ENCODE results near the gene CMKLR1. TPM values are rescaled to one million over a fixed set of nuclear protein-coding genes. Genes with fewer than 3 reads are reported as not detected.

CMKLR1 gene
- polyA plus RNA-seq, 4 donors, result 4.3 to 5.4 (median 4.9) TPM

DNA sequence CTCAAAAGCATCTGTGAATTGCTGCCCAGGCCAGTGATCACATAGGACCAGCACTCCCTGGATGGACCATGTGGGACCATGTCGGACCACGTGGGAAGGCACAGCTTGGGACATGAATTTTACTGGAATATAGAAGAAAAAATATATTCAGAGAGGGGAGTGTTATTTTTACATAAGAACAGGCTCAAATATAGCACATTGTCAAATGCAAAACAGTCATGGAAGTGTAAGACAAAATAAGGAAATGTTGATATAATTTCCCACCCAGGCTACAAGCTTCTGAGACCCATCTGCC lies 68.3 kb downstream of the CMKLR1 start:
- DNase-seq (ENCODE audit: low read depth in 4 of 4, low spot score in 3 of 4), result no peak

DNA sequence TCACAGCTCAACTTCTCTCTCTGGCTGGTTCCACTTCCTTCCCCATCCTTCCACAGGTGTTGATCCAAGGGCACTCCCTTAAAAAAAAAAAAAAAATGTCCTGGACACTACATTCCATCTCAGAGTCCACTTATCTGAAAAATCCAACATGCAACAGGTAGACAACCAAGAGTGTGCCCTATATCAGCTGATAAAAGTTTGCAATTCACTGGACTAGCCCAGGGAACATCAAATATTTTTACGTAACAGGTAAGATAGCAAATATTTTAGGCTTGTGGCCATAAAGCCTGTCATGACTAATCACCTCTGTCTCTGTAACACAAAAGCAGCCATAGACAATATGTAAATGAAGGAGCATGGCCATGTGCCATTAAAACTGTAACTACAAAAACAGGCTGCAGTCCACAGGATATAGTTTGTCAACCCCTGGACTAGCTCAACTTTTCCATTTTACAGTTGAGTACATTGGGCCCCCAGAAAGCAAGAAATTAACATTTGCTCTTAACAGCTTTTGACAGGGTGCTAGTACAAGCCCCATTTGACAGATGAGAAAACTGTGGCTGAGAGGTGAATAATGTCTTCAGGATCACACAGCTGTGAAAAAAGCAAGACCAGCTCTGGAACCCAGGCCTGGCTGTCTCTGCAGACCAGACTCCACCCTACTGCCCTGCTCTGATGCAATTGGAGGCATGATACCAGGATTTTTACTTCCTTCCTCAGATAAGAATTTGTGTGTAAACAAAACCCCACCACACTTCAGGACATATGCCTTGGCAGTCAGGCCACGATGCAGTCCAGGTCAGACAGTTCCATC lies 68.9 kb downstream of the CMKLR1 start:
- no peak for DNase-seq (ENCODE audit: low read depth in 4 of 4, low spot score in 3 of 4)

DNA sequence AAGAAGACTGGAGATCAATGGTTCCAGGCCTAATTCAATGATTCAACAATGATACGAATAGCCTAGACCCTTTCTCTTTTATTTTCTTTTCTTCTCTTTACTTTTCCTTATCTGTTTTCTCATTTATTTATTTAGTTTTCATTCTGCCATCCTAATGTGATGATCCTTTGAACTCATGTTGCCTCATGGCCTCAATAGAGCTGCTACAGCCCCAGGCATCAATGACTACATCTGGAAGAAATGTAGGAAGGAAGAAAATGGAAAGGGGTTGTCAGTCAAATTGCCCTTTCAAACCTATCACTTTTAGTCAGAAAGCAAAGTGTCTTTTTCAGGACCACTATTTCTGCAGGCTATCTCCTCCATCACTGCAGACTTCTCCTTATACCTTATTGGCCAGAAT lies 69.9 kb downstream of the CMKLR1 start:
- DNase-seq (ENCODE audit: low read depth in 4 of 4, low spot score in 3 of 4), result no peak

DNA sequence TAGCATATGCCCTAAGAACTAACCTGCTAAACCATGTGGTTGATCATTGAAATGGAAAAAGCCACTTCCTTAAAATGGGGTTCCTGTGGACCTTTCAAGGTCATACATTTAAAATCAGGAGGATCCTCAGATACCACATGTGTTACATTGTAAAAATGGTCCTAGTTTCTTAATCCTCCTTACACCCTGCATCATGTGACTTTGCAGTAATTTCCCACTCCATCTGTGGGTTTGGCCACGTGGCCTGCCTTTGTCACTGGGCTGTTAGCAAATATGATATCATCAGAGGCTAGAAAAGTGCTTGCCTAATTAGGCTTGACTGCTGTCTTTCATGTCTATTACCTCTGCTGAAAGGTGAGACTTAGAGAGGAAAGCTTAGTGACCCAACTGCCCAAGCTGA lies 70.7 kb downstream of the CMKLR1 start:
- no peak for DNase-seq (ENCODE audit: low read depth in 4 of 4, low spot score in 3 of 4)

DNA sequence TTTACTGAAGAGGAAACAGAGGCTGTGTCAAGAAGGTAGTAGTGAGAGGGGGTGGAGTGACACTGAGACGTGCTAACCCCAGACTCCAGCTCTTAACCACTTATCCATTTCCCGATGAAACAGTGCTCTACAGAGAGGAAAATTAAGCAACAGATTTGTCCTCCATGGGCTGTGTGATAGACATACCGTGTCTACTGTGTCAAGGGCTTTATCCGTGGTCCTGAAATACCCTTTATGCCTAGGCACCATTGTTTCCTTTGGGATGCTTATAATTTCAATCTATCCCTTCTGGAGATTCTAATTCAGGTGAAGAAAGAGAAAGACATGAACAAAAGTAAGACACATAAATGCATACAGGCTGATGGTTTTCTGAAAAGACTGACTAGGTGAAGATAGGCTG lies 71.7 kb downstream of the CMKLR1 start:
- no peak for DNase-seq (ENCODE audit: low read depth in 4 of 4, low spot score in 3 of 4)

DNA sequence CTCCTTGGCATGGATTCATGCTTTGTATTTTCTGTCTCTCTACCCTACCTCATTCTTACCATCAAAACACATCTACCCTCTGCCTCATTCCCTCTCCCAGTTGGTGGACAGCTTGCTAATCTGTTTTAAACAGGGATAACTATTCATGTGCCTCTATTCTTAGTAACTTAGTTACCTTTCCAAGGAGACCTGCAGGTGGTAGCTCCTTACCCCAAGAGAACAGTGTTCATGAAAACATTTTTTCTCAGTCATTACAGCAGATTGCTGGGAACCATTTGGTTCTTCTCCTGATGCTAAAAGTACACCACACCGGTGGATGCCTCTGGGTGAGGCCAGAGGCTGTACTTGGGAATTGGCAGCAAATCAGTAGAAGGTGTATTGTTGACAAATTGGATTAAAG lies 73.0 kb downstream of the CMKLR1 start:
- DNase-seq (ENCODE audit: low read depth in 4 of 4, low spot score in 3 of 4), result no peak

DNA sequence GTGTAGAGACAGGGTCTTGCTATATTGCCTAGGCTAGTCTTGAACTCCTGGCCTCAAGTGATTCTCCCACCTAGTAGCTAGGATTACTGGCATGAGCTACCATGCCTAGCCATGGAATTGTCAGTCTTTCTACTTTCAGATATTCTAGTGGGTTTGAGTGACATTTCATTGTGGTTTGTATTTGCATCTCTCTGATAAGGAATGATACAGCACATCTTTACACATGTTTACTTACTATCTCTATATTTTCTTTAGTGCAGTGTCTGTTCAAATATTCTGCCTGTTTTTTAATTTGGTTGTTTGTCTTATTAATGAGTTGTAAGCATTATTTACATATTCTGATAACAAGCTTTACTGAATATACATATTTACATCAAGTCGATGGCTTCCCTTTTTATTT lies 73.6 kb downstream of the CMKLR1 start:
- no peak for DNase-seq (ENCODE audit: low read depth in 4 of 4, low spot score in 3 of 4)

DNA sequence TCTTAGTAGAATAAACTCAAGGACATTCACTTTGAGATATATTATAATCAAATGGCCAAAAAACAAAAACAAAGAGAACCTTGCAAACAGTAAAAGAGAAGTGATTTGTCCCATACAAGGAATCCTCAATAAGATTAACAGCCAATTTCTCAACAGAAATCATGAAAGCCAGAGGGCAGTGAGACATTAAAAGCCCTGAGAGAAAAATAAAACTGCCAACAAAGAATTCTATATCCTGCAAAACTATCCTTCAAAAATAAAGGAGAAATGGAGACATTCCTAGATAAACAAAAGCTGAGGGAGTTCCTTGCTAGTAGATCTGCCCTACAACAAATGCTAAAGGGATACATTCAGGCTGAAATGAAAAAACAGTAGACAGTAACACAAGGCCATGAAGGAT lies 78.1 kb downstream of the CMKLR1 start:
- no peak for DNase-seq (ENCODE audit: low read depth in 4 of 4, low spot score in 3 of 4)

DNA sequence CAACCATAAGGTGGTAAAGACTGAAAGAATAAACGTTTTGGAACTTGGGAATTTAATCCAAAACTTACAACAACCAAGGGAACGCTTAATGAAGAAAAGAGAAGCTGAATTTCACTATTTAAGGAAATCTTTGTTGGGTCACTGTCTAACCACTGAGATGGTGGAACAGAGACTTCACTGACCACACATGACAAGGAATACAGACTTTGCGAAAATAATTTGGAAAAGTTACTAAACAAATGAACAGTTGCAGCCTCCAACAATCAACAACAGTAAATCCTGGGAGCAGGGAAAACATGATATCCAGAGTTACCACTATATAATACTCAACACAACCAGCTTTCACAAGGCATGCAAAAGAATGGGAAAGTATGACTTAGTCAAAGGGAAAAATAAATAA lies 79.1 kb downstream of the CMKLR1 start:
- DNase-seq (ENCODE audit: low read depth in 4 of 4, low spot score in 3 of 4), result no peak

DNA sequence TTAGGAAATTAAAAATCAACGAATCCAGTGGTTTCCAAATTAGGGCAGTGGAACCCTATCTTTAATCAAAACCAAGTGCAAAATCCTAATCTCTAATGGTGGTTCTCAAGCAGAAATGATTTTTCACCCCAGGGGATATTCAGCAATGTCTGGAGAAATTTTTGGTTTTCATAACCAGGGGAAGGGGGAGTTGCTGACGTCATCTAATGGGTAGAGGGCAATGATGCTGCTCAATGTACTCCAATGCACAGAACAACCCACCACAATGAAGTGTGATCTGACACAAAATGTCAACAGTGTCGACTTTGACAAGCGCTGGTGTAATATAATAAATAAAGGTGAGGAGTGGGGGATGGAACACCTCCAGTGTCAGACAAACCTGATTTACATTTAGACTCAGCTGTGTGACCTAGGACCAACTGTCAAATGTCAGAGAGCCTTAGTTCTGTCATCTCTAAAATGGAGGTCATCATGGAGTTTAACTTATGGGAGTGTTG lies 81.5 kb downstream of the CMKLR1 start:
- no peak for DNase-seq (ENCODE audit: low read depth in 4 of 4, low spot score in 3 of 4)

DNA sequence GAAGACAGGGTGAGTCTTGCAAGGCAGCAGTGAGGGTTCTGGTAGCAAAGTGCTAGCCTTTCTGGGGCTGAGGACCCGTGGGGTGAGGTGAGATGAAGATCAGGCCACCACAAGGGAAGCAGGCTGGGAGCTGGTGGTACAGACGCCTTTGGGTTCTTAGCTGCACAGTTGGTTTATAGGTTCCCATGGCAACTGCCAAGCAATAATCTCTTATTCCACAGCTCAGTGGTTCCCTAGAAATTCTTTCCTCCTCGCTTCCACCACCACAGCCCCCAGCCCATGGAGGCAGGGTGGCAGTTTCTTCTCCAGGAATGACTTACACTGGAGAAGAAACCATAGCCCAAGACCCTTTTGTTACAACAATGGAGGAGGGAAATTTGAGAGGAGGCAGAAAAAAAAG lies 82.1 kb downstream of the CMKLR1 start:
- no peak for DNase-seq (ENCODE audit: low read depth in 4 of 4, low spot score in 3 of 4)

DNA sequence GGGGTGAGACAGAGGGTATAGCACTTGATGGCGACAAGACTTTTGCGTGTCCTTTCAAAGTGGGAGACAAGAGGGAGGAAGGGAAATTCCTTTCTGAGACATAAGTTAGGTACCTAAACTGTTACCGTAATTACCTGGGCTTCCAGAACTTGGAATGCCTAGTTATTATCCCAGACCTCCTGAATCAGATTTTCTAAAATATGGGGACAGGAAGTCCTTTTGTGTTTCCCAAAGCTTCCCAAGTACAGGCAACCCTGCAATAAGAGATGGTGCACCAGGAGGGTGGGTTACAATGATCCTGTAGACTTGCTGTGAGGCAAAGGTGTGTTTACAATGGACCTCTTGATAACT lies 83.9 kb downstream of the CMKLR1 start:
- DNase-seq (ENCODE audit: low read depth in 4 of 4, low spot score in 3 of 4), result no peak

DNA sequence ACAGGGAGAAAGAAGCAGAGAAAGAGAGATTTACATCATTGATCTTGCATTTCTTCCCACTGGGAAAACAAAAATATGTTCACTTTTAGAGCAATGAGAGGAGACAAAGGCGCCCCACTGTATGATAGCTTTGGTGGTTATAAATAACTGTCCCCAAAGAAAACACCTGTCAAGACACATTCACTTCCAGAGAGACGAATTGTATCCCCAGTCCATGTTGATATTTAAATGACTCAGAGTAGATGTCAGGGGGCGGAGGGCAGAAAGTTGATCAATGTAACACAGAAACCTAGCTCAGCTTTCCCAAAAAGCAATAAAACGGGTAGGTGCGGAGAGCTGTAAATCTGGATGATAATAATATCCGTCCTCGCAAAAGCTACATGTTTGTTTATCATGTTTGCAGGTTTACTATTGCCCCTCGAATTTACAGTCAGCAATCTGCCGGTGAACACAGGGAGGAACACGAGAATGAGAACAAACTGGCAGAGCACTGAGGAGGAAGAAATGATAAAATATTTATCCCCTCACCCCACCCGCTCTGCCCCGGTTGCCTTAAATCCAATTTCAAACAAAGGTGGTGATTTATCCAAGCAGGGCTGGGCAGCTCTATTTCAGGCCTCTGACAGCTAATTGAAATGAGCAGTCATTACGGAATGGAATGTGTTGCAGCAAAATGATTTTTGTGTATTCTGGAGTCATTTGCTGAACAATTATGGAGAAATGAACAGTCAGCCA lies 84.4 kb downstream of the CMKLR1 start:
- DNase-seq (ENCODE audit: low read depth in 4 of 4, low spot score in 3 of 4), result no peak

DNA sequence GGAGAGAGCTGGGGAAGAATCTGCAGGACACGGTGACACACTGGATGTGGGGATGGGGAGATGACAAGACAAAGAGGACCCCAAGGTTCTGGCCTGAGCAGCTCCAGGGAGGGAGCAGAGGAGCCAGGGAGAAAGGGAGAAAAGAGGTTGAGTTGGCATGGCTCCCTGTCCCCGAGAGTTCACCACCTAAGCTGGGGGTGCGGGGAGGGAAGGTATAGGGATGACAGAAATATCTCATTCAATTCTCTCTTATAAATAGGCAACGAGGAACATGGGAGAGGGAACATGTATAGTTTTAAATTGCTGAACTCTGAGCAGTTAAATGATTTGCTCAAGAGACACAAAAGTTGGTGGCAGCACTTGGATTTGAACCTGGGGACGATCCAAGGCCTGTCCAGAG lies 85.1 kb downstream of the CMKLR1 start:
- no peak for DNase-seq (ENCODE audit: low read depth in 4 of 4, low spot score in 3 of 4)

DNA sequence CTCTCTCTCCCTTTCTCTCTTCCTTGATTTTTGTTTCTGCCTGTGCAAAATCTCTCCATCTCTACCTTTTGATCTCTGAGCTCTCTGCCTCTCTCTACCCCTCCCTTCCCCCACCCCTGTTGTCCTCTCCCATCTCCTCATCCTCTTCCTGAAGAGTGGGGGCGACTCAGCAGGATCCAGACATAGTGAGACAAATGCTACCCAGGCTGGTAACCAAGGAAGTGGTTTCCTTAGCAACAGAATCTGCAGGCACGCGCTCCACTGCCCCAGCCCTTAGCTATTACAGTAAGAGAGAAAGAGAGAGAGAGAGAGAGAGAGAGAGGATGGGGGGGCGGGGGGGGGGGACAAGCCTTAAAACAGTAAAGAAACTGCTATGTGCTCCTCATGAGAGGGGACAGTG lies 85.6 kb downstream of the CMKLR1 start:
- DNase-seq (ENCODE audit: low read depth in 4 of 4, low spot score in 3 of 4), result no peak

DNA sequence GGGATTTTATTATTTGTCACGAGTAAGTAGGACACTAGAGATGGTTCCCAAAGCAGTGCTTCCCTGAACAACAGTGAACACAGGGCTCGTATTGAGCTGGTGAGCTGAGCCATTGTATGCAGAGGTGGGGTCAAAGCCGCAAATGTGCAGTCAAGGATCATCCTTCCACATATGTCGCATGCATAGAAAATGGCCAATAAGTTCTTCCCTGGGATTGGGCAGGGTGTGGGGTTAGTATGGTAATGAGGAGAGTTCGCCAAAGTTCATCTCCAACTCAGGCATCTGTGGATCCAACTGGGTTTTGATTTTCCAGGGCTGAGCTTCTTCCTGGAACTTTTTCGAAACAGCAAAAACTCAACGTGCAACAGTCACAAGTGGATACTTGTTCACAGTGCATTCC lies 86.6 kb downstream of the CMKLR1 start:
- DNase-seq (ENCODE audit: low read depth in 4 of 4, low spot score in 3 of 4), result no peak

DNA sequence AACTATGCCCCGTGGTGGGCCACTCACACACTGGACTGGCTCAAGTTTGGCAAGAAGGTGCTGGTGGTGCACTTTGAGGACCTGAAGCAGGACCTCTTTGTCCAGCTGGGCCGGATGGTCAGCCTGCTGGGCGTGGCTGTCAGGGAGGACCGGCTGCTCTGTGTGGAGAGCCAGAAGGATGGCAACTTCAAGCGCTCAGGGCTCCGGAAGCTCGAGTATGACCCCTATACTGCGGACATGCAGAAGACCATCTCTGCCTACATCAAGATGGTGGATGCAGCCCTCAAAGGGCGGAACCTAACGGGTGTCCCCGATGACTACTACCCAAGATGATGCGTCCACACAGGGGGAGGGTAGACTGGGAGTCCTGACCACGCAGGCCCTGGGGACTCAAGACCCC lies 91.1 kb downstream of the CMKLR1 start:
- no peak for DNase-seq (ENCODE audit: low read depth in 4 of 4, low spot score in 3 of 4)

DNA sequence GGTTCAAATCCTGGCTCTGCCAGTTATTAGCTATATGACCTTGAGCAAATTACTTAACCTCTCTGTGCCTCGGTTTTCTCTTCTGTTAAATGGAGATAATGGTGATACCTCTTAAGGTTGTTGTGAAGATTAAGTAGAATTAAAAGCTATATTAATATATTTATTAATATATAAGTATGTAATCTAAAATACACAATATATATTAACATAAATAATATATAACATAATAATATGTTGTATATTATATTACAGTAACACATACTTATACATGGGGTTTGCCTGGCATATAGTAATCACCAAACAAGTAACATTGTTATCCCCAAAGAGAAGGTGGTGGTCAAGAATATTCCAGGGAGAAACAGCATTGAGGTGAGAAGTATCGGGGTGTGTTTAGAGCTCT lies 92.0 kb downstream of the CMKLR1 start:
- no peak for DNase-seq (ENCODE audit: low read depth in 4 of 4, low spot score in 3 of 4)

DNA sequence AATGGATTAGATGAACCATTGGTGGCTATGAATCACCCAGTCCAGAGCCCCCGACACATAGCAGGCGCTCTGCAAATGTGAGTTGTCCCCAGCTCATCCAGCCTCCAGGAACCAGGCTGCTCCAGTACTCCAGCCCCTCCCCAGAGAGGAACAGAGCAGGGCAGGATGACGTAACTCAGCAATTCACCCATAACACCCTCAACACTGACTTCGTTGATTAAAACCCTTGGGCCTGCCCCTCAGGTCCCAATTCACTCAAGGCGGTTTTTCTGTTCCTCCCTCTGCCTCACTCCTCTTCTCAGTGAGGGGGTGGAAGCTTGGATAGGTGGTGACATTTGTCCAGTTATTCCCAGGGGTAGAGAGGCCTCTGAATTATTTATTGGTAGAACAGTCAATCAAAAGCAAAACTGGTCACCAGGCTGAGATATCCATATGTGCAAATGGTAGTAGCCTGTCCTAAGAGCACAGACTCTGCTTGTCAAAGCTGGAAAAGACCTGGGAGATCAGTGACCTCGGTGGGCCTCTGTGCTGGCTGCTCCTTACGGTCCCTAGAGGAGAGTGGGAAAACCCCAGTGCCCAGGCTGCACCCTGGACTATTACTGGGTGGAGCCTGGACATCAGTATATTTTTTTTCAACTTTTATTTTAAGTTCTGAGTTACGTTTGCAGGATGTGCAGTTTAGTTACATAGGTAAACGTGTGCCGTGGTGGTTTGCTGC lies 97.0 kb downstream of the CMKLR1 start:
- DNase-seq (ENCODE audit: low read depth in 4 of 4, low spot score in 3 of 4), result no peak

DNA sequence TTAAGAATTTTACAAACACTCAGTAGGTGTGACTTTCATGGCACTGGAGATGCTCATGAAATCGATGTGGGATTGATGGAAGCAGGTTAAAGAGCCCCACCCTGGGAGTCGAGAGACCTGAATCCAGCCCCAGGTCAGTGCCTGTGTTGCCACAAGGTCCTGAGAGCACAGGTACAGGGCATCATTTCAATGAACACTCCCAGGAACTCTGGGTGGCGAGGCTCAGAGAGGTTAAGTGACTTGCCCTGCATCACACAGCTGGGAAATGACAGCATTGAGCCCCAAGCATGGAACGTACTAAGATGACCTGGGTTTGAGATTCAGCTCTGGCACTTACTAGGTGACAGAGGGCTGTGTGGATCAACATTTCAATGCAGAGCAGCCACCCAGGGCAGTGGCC lies 98.2 kb downstream of the CMKLR1 start:
- DNase-seq (ENCODE audit: low read depth in 4 of 4, low spot score in 3 of 4), result no peak

DNA sequence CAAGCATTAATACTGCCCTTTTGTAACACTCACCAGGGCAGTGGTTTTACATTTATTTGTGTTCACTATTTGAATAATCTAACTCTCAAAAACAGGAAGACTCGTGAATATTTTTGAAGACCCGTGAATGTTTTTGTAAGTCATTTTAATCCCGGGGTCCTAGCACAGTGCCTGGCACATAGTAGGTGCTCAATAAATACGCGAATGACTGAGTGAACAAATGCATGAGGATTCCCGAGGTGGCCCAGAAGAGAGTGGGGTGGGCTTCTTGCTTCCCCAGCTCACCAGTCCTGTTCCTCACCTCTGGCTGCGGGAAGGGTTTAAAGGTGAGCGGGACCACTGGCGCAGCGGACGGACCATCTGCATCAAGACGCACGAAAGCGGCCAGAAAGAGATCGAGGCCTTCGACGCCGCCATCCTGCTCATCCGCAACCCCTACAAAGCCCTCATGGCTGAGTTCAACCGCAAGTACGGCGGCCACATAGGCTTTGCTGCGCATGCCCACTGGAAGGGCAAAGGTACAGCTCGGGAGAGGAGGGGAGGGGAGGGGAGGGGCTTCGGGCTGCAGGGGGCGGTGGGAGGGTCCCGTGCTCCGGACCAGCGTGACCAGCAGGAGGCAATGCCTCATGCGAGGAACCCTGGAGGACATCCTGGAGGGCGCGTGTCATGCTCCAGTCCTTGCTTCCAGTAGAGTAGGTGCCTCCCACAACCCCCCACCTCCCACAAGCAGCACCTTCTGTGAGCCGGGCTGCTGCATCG lies 98.9 kb downstream of the CMKLR1 start:
- DNase-seq (ENCODE audit: low read depth in 4 of 4, low spot score in 3 of 4), result no peak

Measured in right renal pelvis (tissue), 4 donors.